ENCODE data around the gene FGGY. TPM values are rescaled to one million over a fixed set of nuclear protein-coding genes. Genes with fewer than 3 reads are reported as not detected.

The FGGY gene
- total and polyA plus RNA-seq, 5 experiments from 2014 or later: 5.7 to 11.1 (median 6.4) TPM

DNA sequence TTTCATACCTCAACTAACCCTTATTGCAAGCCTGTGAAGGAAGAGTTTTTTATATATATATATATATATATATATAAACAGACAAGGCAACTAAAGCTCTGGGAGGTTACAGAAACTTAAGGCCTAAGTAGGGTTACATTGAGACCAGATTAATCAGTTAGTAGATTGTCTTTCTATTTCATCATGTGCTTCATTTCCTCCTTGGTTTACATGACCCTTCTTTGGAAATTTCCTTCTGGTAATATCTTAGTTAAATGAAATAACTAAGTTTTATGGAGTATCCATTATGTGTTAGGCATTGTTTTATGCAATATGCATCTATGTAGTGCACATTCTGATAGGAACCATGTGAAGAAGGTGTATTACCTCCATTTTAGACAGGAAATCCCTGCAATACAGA lies 112.7 kb downstream of the FGGY start:
- H3K9me3 Mint-ChIP-seq: no peaks in the 10 kb centered on the region
- no peak for DNase-seq
- H3K36me3 Mint-ChIP-seq: no peaks in the 10 kb centered on the region
- H3K27me3 Mint-ChIP-seq: no peaks in the 10 kb centered on the region
- ATAC-seq: no peak
- H3K4me3 Mint-ChIP-seq: no peak overlapping the region
- POLR2A ChIA-PET: no interaction called here
- H3K27ac Mint-ChIP-seq: no peak overlapping the region
- H3K4me1 Mint-ChIP-seq: no peaks in the 10 kb centered on the region

DNA sequence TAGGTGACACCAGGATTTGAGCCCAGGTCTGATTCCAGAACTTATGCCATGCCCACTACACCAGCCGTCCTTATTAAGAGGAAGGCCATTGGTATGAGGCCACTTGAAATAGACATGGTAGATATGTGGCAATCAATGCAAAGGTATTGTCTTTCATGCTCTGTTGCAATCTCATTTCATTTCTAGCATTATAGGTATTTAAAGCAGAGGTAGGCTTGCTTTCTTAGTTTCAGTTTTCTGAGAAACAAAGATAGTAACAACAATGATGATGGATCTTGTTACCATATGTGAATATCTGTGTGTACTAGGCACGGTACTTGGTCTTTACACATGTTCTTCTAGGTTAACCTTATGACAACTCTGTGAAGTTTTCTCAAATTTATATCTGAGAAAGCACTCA lies 113.1 kb downstream of the FGGY start:
- H3K36me3 Mint-ChIP-seq: no peaks in the 10 kb centered on the region
- DNase-seq (no peak), ATAC-seq (no peak)
- no peak overlapping the region for H3K27ac Mint-ChIP-seq
- no peaks in the 10 kb centered on the region for H3K9me3 Mint-ChIP-seq
- no peaks in the 10 kb centered on the region for H3K27me3 Mint-ChIP-seq
- no peak overlapping the region for H3K4me3 Mint-ChIP-seq
- H3K4me1 Mint-ChIP-seq: no peaks in the 10 kb centered on the region
- POLR2A ChIA-PET: no interaction called here

DNA sequence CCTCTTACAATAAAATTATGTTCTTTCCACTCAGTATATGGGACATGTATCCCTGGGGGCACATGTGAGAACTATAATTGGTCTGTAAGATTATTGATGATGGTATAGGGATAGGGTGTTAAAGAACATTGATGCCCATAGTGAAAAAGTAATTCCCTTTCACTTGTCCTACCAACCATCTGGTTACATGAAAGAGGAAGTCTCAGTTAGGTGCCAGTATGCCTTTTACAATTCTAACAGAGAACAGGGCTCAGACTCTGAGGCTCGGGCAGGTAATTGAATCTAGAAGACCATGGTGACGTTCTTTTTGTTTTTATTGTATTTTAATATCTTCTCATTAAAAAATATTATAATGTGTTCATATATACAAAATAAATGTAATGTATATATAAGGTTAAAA lies 113.6 kb downstream of the FGGY start:
- Mint-ChIP-seq H3K4me1 (no peaks in the 10 kb centered on the region), H3K36me3 (no peaks in the 10 kb centered on the region), H3K27me3 (no peaks in the 10 kb centered on the region), H3K4me3 (no peak overlapping the region), H3K9me3 (no peaks in the 10 kb centered on the region), H3K27ac (no peak overlapping the region)
- POLR2A ChIA-PET: no interaction called here
- DNase-seq: no peak
- no peak for ATAC-seq

DNA sequence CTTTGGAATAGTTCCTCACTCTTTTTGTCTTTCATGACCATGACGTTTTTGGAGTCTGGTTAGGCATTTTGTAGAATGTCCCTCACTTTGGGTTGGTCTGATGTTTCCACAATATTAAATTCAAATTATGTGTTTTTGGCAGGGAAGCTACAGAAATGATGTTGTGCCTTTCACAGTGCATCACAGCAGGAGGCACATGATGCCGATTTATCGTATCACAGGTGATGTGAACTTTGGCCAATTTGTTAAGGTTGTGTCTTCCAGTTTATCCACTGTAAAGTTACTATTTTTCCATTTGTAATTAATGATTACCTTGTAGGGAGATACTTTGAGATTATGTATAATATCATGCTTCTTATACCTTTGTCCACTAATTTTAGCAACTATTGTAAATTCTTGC lies 114.3 kb downstream of the FGGY start:
- no peak overlapping the region for H3K27ac Mint-ChIP-seq
- no peaks in the 10 kb centered on the region for H3K36me3 Mint-ChIP-seq
- H3K4me1 Mint-ChIP-seq: no peaks in the 10 kb centered on the region
- DNase-seq (no peak), ATAC-seq (no peak)
- no peak overlapping the region for H3K4me3 Mint-ChIP-seq
- no peaks in the 10 kb centered on the region for H3K9me3 Mint-ChIP-seq
- no peaks in the 10 kb centered on the region for H3K27me3 Mint-ChIP-seq
- POLR2A ChIA-PET: no interaction called here

DNA sequence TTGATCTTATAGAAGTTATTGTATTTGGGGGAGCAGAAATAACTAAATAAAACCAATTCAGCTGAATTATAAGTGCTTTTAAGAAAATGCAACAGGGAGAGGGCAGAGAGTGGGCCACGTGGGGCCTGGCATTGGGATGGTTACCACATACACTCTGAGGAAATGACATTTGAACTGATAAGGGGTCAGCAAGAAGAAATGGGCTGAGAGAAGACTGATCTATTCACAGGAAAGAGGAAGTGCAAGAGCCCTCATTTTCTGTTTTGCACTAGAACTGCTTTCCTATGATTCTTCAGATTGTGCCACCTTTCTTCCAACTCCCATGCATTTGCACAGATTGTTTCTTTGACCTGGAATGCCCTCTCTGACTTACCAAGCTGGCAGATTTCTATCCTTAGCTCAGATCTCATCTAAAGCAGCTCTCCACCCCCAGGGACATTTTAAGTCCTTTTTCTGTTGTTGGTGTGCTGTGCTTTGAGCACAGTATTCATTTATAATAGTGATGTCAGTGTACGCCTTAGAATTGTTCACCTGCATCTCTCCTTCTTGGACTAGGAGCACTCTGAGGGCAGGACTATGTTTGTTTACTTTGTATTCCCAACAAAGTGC lies 115.9 kb downstream of the FGGY start:
- POLR2A ChIA-PET: no interaction called here
- no peak overlapping the region for H3K27ac Mint-ChIP-seq
- H3K9me3 Mint-ChIP-seq: no peaks in the 10 kb centered on the region
- DNase-seq (no peak), ATAC-seq (no peak)
- no peak overlapping the region for H3K4me3 Mint-ChIP-seq
- no peaks in the 10 kb centered on the region for H3K27me3 Mint-ChIP-seq
- H3K4me1 Mint-ChIP-seq: no peaks in the 10 kb centered on the region
- H3K36me3 Mint-ChIP-seq: no peaks in the 10 kb centered on the region

DNA sequence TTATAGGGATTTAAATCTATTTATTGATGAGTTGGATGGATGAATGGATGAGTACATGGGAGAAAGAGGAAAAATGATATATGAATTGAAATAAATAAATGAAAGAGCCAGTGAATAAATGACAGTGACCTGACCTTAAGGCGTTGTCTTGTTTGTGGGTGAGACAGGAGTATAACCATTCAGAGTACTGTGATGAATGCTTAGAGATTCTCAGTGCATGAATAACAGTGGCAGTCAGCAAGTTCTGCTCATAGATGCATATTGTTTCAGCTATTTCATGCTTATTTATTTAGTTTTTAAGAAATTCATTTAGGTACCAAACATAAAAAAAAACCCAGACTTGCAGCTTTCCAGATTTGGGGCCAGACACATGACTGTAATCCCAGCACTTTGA lies 116.4 kb downstream of the FGGY start:
- Mint-ChIP-seq H3K9me3 (peaks cover 0 to 1% (median 0%) of the 10 kb centered on the region in 9 donors), H3K27me3 (peaks cover 0 to 2% (median 0%) of the 10 kb centered on the region in 5 donors), H3K27ac (no peak overlapping the region), H3K4me1 (peaks cover 0 to 2% (median 0%) of the 10 kb centered on the region in 4 donors), H3K4me3 (no peak overlapping the region), H3K36me3 (peaks cover 0 to 2% (median 0%) of the 10 kb centered on the region in 3 donors)
- POLR2A ChIA-PET: no interaction called here
- no peak for DNase-seq
- no peak for ATAC-seq

DNA sequence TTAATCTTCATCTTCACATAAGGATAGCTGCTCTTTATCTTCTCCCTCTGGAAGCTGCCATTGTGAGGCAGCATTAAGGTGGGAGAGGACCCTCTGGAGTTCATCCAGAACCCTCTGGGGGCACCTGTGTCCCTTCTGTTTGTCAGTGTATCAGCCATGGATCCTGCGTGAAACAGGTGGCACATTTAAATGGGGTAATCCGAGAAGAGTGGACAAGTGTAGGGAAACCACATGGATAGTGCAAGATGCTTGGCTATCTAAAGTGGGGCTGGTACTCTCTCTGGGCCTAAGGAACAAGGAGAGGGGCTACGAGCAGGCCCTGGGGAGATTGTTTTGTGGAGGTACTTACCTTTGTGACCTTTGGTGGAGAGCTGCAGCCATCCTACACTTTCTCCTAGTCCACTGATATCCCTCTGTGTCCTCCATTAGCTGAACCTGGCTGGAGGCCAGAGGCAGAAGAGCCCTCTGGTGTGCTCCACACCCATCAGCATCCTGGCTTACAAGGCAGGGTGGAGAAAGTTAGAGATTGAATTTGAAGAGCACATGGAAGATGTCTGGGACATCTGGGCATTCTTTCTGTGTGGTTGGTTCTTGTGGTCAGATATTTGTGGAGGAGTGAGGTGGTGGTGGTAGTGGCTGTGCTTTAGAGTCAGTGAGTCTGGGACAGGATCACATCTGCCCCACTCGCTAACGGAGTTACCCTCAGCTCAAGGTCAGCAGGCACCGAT lies 117.7 kb downstream of the FGGY start:
- POLR2A ChIA-PET: no interaction called here
- ATAC-seq: no peak
- DNase-seq: no peak
- peaks cover 0 to 1% (median 0%) of the 10 kb centered on the region in 9 donors for H3K9me3 Mint-ChIP-seq
- H3K27me3 Mint-ChIP-seq: peaks cover 0 to 2% (median 0%) of the 10 kb centered on the region in 5 donors
- H3K4me1 Mint-ChIP-seq: peaks cover 0 to 2% (median 0%) of the 10 kb centered on the region in 4 donors
- no peak overlapping the region for H3K4me3 Mint-ChIP-seq
- peaks cover 0 to 2% (median 0%) of the 10 kb centered on the region in 3 donors for H3K36me3 Mint-ChIP-seq
- H3K27ac Mint-ChIP-seq: no peak overlapping the region

DNA sequence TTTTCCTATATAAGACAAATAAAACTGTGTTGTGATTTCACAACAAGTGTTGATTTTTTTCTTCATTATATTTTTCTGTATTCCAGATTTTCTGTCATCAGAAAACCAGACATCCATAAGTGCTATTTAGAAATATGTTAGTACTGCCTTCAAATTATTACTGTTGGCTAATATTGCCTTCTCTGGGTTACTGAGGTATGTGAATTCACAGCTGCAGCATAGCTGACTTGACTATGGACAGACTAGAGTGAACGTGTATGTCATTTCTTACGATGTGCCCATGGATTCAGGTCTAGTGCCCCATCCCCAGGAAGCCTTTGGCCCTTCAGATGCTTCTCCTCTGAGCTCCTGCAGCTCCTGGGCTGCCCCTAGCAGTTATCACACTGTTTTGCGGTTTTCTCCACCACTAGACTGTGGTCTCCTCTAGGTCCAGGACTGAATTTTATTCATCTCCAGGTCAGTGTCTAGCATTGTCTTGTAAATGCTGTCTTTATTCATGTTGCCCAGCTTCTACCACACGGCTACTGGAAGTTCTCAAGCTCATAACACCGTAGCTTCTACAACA lies 118.5 kb downstream of the FGGY start:
- Mint-ChIP-seq H3K27me3 (peaks cover 0 to 2% (median 0%) of the 10 kb centered on the region in 5 donors), H3K9me3 (peaks cover 0 to 1% (median 0%) of the 10 kb centered on the region in 9 donors), H3K4me1 (peaks cover 0 to 2% (median 0%) of the 10 kb centered on the region in 4 donors), H3K36me3 (peaks cover 0 to 2% (median 0%) of the 10 kb centered on the region in 3 donors), H3K4me3 (no peak overlapping the region), H3K27ac (no peak overlapping the region)
- POLR2A ChIA-PET: no interaction called here
- DNase-seq (no peak), ATAC-seq (no peak)

DNA sequence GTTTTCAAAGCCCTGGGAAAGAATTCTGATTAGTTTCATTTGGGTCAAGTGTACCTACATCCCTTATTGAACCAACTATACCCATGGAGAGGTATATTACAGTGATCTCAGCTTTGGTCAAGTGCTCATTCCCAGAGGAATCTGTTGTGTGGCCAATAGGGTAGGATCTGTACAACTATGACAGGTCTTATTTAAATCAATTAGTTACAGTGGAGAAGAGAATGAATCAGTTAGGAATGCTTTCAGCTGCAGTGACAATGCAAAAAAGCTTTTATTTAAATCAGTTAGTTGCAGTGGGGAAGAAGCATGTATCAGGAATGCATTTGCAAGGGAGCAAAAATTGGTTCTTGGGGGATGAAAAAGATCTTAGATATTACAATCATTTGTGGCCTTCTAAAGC lies 119.0 kb downstream of the FGGY start:
- no peak overlapping the region for H3K4me3 Mint-ChIP-seq
- H3K36me3 Mint-ChIP-seq: peaks cover 0 to 2% (median 0%) of the 10 kb centered on the region in 3 donors
- DNase-seq (no peak), ATAC-seq (no peak)
- POLR2A ChIA-PET: no interaction called here
- peaks cover 0 to 2% (median 0%) of the 10 kb centered on the region in 4 donors for H3K4me1 Mint-ChIP-seq
- H3K27ac Mint-ChIP-seq: no peak overlapping the region
- H3K27me3 Mint-ChIP-seq: peaks cover 0 to 2% (median 0%) of the 10 kb centered on the region in 5 donors
- peaks cover 0 to 1% (median 0%) of the 10 kb centered on the region in 9 donors for H3K9me3 Mint-ChIP-seq

DNA sequence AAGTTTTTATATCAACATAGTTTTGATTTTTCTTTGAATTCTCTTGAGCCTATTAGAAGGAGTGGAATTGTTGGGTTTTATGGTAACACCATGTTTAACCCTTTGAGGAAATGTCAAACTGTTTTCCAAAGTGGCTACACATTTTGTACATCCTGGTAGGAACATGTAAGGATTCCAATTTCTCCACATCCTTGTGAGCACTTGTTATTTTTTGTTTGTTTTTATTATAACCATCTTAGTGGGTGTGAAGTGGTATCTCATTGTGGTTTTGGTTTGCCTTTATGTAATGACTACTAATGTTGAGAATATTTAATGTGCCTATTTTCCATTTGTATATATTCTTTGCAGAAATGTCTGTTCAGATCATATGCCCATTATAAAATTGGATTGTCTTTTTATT lies 120.5 kb downstream of the FGGY start:
- Mint-ChIP-seq H3K27me3 (peaks cover 0 to 2% (median 0%) of the 10 kb centered on the region in 5 donors), H3K36me3 (peaks cover 0 to 2% (median 0%) of the 10 kb centered on the region in 3 donors), H3K4me3 (no peak overlapping the region), H3K4me1 (peaks cover 0 to 2% (median 0%) of the 10 kb centered on the region in 4 donors), H3K9me3 (peaks cover 0 to 1% (median 0%) of the 10 kb centered on the region in 9 donors), H3K27ac (no peak overlapping the region)
- no peak for ATAC-seq
- no peak for DNase-seq
- POLR2A ChIA-PET: no interaction called here

DNA sequence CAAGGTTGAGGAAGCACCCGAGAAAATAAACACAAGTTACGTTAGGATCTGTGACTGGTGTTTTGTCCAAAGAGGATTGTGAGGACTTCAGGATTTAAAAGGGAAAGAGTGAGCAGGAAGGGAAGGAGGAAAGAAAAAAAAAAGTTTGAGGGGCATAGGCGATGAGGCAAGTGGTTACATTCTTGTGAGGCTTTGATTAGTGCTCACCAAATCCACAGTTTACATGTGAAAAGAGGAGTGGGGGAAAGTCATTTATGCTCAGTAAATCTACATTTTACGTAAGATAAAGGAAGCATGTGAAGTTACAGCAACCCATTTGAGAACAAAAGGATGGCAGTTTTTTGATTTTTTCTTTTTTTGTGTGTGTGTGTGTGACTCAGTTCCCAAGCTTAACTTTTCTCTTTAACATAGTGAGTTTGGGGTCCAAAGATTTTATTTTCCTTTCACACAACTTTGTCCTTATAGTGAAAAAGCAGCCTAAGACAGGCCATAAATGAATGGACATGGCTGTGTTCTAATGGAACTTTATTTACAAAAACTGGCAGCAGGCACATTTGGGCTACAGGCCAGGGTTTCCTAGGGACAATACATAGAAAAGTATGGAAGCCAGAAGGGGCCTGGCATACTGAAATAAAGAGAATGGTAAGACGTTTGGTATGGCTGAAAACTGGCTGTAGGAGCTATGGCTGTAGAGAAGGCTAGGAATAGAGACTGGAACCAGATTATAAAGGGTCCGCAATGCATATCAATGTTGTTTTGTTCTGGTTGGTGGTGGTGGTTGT lies 121.7 kb downstream of the FGGY start:
- Mint-ChIP-seq H3K36me3 (peaks cover 0 to 2% (median 0%) of the 10 kb centered on the region in 3 donors), H3K27ac (no peak overlapping the region), H3K4me1 (peaks cover 0 to 2% (median 0%) of the 10 kb centered on the region in 4 donors), H3K4me3 (no peak overlapping the region), H3K27me3 (peaks cover 0 to 2% (median 0%) of the 10 kb centered on the region in 5 donors), H3K9me3 (peaks cover 0 to 1% (median 0%) of the 10 kb centered on the region in 9 donors)
- ATAC-seq: no peak
- DNase-seq: no peak
- POLR2A ChIA-PET: no interaction called here

DNA sequence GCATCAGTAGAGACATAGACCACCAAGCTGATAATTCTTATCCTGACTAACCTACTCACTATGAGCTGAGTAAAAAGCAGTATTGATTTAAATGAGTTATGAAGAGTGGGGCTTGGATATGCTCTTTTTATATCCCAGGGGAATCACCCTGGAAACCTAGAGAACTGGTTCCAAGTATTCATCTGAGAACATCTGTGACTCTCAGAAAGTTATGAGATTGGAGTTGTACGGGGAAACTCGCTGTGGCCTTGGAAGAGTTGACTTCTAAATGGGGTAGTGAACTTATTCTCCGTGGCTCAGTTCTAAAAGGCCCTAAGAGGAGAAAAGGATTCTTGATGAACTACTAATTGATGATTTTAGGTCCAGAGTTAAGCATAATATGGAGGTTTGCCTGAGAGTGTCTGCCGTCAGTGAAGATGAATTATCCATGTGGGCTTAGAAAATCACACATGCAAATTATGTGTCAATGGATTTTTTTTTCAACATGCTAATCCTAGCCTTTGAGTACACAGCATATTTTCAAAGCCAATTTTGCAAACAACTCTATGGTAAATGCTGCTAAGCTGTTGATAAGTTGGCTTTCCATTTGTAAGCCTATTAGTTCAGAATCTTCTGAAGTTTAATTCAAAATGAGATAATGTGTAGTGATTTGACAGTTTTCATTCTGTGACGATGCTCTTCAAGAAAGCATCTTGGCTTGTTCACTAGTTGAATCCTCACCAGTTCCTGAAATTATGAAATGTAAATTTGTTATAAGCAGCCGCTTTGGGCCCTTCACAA lies 122.7 kb downstream of the FGGY start:
- Mint-ChIP-seq H3K36me3 (peaks cover 0 to 2% (median 0%) of the 10 kb centered on the region in 3 donors), H3K27ac (no peak overlapping the region), H3K9me3 (peaks cover 0 to 1% (median 0%) of the 10 kb centered on the region in 9 donors), H3K4me3 (no peak overlapping the region), H3K4me1 (peaks cover 0 to 2% (median 0%) of the 10 kb centered on the region in 4 donors), H3K27me3 (peaks cover 0 to 2% (median 0%) of the 10 kb centered on the region in 5 donors)
- ATAC-seq (no peak), DNase-seq (no peak)
- POLR2A ChIA-PET: no interaction called here

Measured in naive thymus-derived CD8-positive, alpha-beta T cell (primary cell).